Smooth muscle cell (in vitro differentiated cells): ENCODE measurements around the gene SPATA3. TPM values are rescaled to one million over a fixed set of nuclear protein-coding genes. Genes with fewer than 3 reads are reported as not detected.

ENCODE experiments used
- DNase-seq: peaks from one replicate; lab custom pipeline; 2025; ENCODE audit not compliant: unreplicated experiment; lab: John Stamatoyannopoulos, UW
- H2AFZ ChIP-seq: fragments of 200-600 bp; sonication (generic); 2 replicates; pipeline ENCODE4 v1.6.0; 2016; ENCODE audit warnings: antibody characterized with exemption, low read depth, mild to moderate bottlenecking
- H3F3A ChIP-seq: fragments of 200-600 bp; sonication (generic); 2 replicates; pipeline ENCODE4 v1.6.0; 2017; ENCODE audit warnings: antibody characterized with exemption, low read depth
- H3K27ac ChIP-seq: fragments of 200-600 bp; sonication (generic); 2 replicates; pipeline ENCODE4 v1.5.1; 2016; ENCODE audit warnings: low read depth, mild to moderate bottlenecking
- H3K27me3 ChIP-seq: fragments of 200-600 bp; sonication (generic); 2 replicates; pipeline ENCODE4 v1.6.1; 2016; ENCODE audit warnings: low read depth, mild to moderate bottlenecking
- H3K36me3 ChIP-seq: fragments of 200-600 bp; sonication (generic); 2 replicates; pipeline ENCODE4 v1.5.1; 2016; ENCODE audit warnings: low read depth
- H3K4me1 ChIP-seq: fragments of 200-600 bp; sonication (generic); 2 replicates; pipeline ENCODE4 v1.5.1; 2016; ENCODE audit warnings: low read depth
- H3K4me2 ChIP-seq: fragments of 200-600 bp; sonication (generic); 2 replicates; pipeline ENCODE4 v1.6.0; 2016; ENCODE audit warnings: mild to moderate bottlenecking
- H3K4me3 ChIP-seq: fragments of 200-600 bp; sonication (generic); 2 replicates; pipeline ENCODE4 v1.5.1; 2016; ENCODE audit warnings: mild to moderate bottlenecking
- H3K79me2 ChIP-seq: fragments of 200-600 bp; sonication (generic); 2 replicates; pipeline ENCODE4 v1.6.0; 2016; ENCODE audit warnings: low read depth, mild to moderate bottlenecking
- H3K9ac ChIP-seq: fragments of 200-600 bp; sonication (generic); 2 replicates; pipeline ENCODE4 v1.6.0; 2016; ENCODE audit warnings: low read depth
- H3K9me3 ChIP-seq: fragments of 200-600 bp; sonication (generic); replicated peaks from 2 replicates; pipeline ENCODE4 v1.5.1; 2016; ENCODE audit warnings: low read depth
- H4K20me1 ChIP-seq: fragments of 200-600 bp; sonication (generic); 2 replicates; pipeline ENCODE4 v1.6.0; 2016; ENCODE audit warnings: low read depth
- CTCF ChIP-seq: fragments of 200-600 bp; sonication (generic); IDR thresholded peaks from 2 replicates; pipeline ENCODE4 v1.5.1; 2017; ENCODE audit warnings: borderline replicate concordance, mild to moderate bottlenecking, antibody characterized with exemption; ENCODE audit not compliant: insufficient read depth, poor library complexity, severe bottlenecking
- WGBS: methylation state at CpG from one replicate; pipeline ENCODE4 v1.1.7; 2016; ENCODE audit warnings: low lambda C conversion rate; 5-methylcytosine and 5-hydroxymethylcytosine counted together
- polyA plus RNA-seq: library from polyadenylated mRNA; unstranded; fragments of >200 nt; fragmentation: Nextera tagmentation; extraction: Ambion mirVana; gene quantifications from 2 replicates; pipeline ENCODE4 v1.2.1, GENCODE V29; 2016
- total RNA-seq: library from RNA; depleted of rRNA; stranded (reverse); fragments of >200 nt; gene quantifications from 2 replicates; pipeline ENCODE4 v1.2.3, GENCODE V29; 2014

The SPATA3 gene
- total and polyA plus RNA-seq, 2 experiments from 2014 or later, result not detected

- 51% methylated on average over 17 of the region's 17 CpGs for WGBS
- H3K4me2 ChIP-seq, result peak overlapping the region; percentile 68
- H3K36me3 ChIP-seq, result no peaks in the 10 kb centered on the region
- H3K79me2 ChIP-seq, result no peaks in the 10 kb centered on the region
- peak overlapping the region; percentile 84 for H3K27ac ChIP-seq
- no peaks in the 10 kb centered on the region for H3F3A ChIP-seq
- no peak overlapping the region for H3K4me3 ChIP-seq
- H3K27me3 ChIP-seq, result no peaks in the 10 kb centered on the region
- peak overlapping the region; percentile 58 for H2AFZ ChIP-seq
- no peaks in the 10 kb centered on the region for H3K9me3 ChIP-seq
- no peak for DNase-seq
- H3K9ac ChIP-seq, result peak overlapping the region; percentile 4
- no peak for TF ChIP-seq CTCF
- no peaks in the 10 kb centered on the region for H3K4me1 ChIP-seq
- no peaks in the 10 kb centered on the region for H4K20me1 ChIP-seq
Observed at GRCh38 chr2:230974096-230974913, 21.6 kb upstream of the SPATA3 start.

- Histone ChIP-seq H3K36me3 (no peaks in the 10 kb centered on the region), H3F3A (no peaks in the 10 kb centered on the region), H3K27me3 (no peaks in the 10 kb centered on the region), H3K79me2 (no peaks in the 10 kb centered on the region), H3K4me3 (no peak overlapping the region), H2AFZ (no peak overlapping the region), H3K9me3 (no peaks in the 10 kb centered on the region), H3K4me1 (no peaks in the 10 kb centered on the region), H4K20me1 (no peaks in the 10 kb centered on the region), H3K9ac (no peak overlapping the region), H3K4me2 (no peak overlapping the region), H3K27ac (no peak overlapping the region)
- no peak for TF ChIP-seq CTCF
- no peak for DNase-seq
- 92% methylated on average over 11 of the region's 11 CpGs for WGBS
Observed at GRCh38 chr2:230975927-230976326, 20.0 kb upstream of the SPATA3 start.

GRCh38 chr2:230976671-230977171, 19.2 kb upstream of the SPATA3 start:
- Histone ChIP-seq H3K4me3 (no peak overlapping the region), H3K27me3 (no peaks in the 10 kb centered on the region), H3K4me1 (no peaks in the 10 kb centered on the region), H3K79me2 (no peaks in the 10 kb centered on the region), H3K36me3 (no peaks in the 10 kb centered on the region), H3K4me2 (no peak overlapping the region), H2AFZ (no peak overlapping the region), H3K9ac (no peak overlapping the region), H3K9me3 (no peaks in the 10 kb centered on the region), H4K20me1 (no peaks in the 10 kb centered on the region), H3K27ac (no peak overlapping the region), H3F3A (no peaks in the 10 kb centered on the region)
- no peak for DNase-seq
- 93% methylated on average over 6 of the region's 6 CpGs for WGBS
- TF ChIP-seq CTCF, result no peak
